Breast epithelium (tissue), 4 donors: Measurements from ENCODE around the gene IGSF21. TPM values are rescaled to one million over a fixed set of nuclear protein-coding genes. Genes with fewer than 3 reads are reported as not detected.

Experiments
- DNase-seq, 2 donors: peaks; one replicate each; pipeline ENCODE4 v3.0.0-alpha.2; 2019; ENCODE audit warnings: low spot score in 2 of 2
- H3K27ac ChIP-seq, 2 donors: fragments of 200-600 bp; sonication (generic) in 1 of 2; one replicate each; pipeline ENCODE4 v1.5.1; 2016 to 2019; ENCODE audit warnings: mild to moderate bottlenecking in 1 of 2
- H3K27me3 ChIP-seq, 2 donors: fragments of 200-600 bp; sonication (generic) in 1 of 2; one replicate each; pipeline versions ENCODE4 v1.5.1 to v1.6.0; 2017 to 2019; ENCODE audit warnings: control low read depth in 1 of 2, mild to moderate bottlenecking in 1 of 2
- H3K36me3 ChIP-seq: fragments of 200-600 bp; one replicate; pipeline ENCODE4 v1.5.1; 2019
- H3K4me1 ChIP-seq, 2 donors: fragments of 200-600 bp; sonication (generic); one replicate each; pipeline ENCODE4 v1.5.1; 2016 to 2019; ENCODE audit warnings: control low read depth in 1 of 2
- H3K4me3 ChIP-seq, 3 donors: fragments of 200-600 bp; sonication (generic); 1 replicate in 2 of 3; 2 replicates in 1 of 3; pipeline ENCODE4 v1.5.1; 2016 to 2019; ENCODE audit warnings: mild to moderate bottlenecking in 3 of 3, moderate library complexity in 2 of 3
- H3K9me3 ChIP-seq, 2 donors: fragments of 200-600 bp; sonication (generic) in 1 of 2; one replicate each; pipeline ENCODE4 v1.5.1; 2016 to 2019; ENCODE audit warnings: control low read depth in 1 of 2
- CTCF ChIP-seq, 3 donors: fragments of 450-650 bp; IDR thresholded peaks; one replicate each; pipeline ENCODE4 v1.5.1; 2016 to 2017; ENCODE audit warnings: antibody characterized with exemption in 3 of 3, mild to moderate bottlenecking in 3 of 3, moderate library complexity in 3 of 3
- POLR2A ChIP-seq: fragments of 450-650 bp; IDR thresholded peaks from one replicate; pipeline ENCODE4 v1.6.1; 2016; ENCODE audit warnings: antibody characterized with exemption, mild to moderate bottlenecking, moderate library complexity
- POLR2AphosphoS5 ChIP-seq, 3 donors: sonication (generic); formaldehyde crosslinking; IDR thresholded peaks; one replicate each; pipeline ENCODE4 v1.6.1; 2017; ENCODE audit warnings: antibody characterized with exemption in 3 of 3
- intact Hi-C: fragments of 100-400 bp; cut with DNase I; formaldehyde crosslinking; loops from one replicate; pipeline ENCODE4 v1.15.1; 2023; ENCODE audit warnings: low total_unique reads
- total RNA-seq, 3 donors: library from RNA; depleted of rRNA; stranded (reverse); fragments of >200 nt; gene quantifications; one replicate each; pipeline ENCODE4 v1.1.0, GENCODE V29; 2016

Gene IGSF21
- total RNA-seq, 3 donors from 2014 or later: 4.8 to 9.5 (median 4.8) TPM

- no peak for TF ChIP-seq CTCF (IDR thresholded peaks at IDR 0.05)
- TF ChIP-seq POLR2A: no peak
- no peak for TF ChIP-seq POLR2AphosphoS5 (IDR thresholded peaks at IDR 0.05)
- H3K9me3 ChIP-seq: no peaks in the 10 kb centered on the region
- no peak overlapping the region for H3K27ac ChIP-seq
- H3K4me1 ChIP-seq: no peaks in the 10 kb centered on the region
- H3K36me3 ChIP-seq: no peaks in the 10 kb centered on the region
- DNase-seq: no peak
- peaks cover 0 to 8% of the 10 kb centered on the region in 2 donors for H3K27me3 ChIP-seq
- H3K4me3 ChIP-seq: no peak overlapping the region
- intact Hi-C loops: no loop called here
Observed at GRCh38 chr1:18073066-18073642, 34.4 kb upstream of the IGSF21 start.

DNA sequence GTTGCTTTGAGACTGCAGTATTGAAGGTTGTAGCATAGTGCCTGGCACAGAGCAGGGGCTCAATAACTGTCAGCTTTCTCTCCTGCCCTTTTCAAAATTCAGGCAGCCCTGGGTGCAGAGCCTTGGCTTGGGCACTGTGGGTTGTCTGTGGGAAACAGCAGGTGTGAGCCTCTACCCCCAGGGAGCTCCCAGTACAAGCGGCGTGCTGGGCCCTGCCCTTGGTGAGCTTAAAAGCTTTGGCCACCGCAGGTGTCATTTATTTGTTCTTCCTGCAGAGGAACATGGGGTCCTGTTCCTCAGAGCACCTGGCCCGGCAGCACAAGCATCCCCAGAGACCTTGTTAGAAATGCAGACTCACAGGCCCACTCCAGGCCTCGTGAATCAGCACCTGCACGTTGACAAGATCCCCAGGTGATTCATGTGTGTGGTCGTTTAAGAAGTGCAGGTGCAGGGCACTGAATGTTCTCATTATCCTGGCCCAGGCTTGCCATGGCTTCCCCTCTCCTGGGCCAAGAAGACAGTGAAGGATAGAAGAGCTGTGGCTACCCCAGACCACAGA is 29.9 kb upstream of the IGSF21 start:
- DNase-seq: no peak
- intact Hi-C loops: no loop called here
- Histone ChIP-seq H3K4me1 (no peaks in the 10 kb centered on the region), H3K27me3 (peaks cover 0 to 7% of the 10 kb centered on the region in 2 donors), H3K4me3 (no peak overlapping the region), H3K9me3 (no peaks in the 10 kb centered on the region), H3K36me3 (no peaks in the 10 kb centered on the region), H3K27ac (no peak overlapping the region)
- no peak for TF ChIP-seq CTCF (IDR thresholded peaks at IDR 0.05)
- TF ChIP-seq POLR2AphosphoS5 (IDR thresholded peaks at IDR 0.05): no peak
- TF ChIP-seq POLR2A: no peak

- Histone ChIP-seq H3K9me3 (no peaks in the 10 kb centered on the region), H3K4me3 (no peak overlapping the region), H3K27me3 (peaks cover 0 to 7% of the 10 kb centered on the region in 2 donors), H3K4me1 (no peaks in the 10 kb centered on the region), H3K36me3 (no peaks in the 10 kb centered on the region), H3K27ac (no peak overlapping the region)
- intact Hi-C loops: no loop called here
- TF ChIP-seq POLR2AphosphoS5 (IDR thresholded peaks at IDR 0.05) (no peak), POLR2A (no peak), CTCF (IDR thresholded peaks at IDR 0.05) (no peak)
- DNase-seq: no peak
Observed at GRCh38 chr1:18079941-18080735, 27.5 kb upstream of the IGSF21 start.

- Histone ChIP-seq H3K36me3 (no peaks in the 10 kb centered on the region), H3K27ac (no peak overlapping the region), H3K4me1 (no peaks in the 10 kb centered on the region), H3K9me3 (no peaks in the 10 kb centered on the region), H3K4me3 (no peak overlapping the region), H3K27me3 (peaks cover 0 to 7% of the 10 kb centered on the region in 2 donors)
- TF ChIP-seq POLR2AphosphoS5 (IDR thresholded peaks at IDR 0.05) (no peak), POLR2A (no peak), CTCF (IDR thresholded peaks at IDR 0.05) (no peak)
- intact Hi-C loops: no loop called here
- DNase-seq: no peak
Observed at GRCh38 chr1:18085387-18086074, 22.1 kb upstream of the IGSF21 start.
